ENCODE results near the gene MPZL3.
A peak's percentile ranks its signal among the peaks of the same experiment; 100 is the strongest.

Gene MPZL3

DNA sequence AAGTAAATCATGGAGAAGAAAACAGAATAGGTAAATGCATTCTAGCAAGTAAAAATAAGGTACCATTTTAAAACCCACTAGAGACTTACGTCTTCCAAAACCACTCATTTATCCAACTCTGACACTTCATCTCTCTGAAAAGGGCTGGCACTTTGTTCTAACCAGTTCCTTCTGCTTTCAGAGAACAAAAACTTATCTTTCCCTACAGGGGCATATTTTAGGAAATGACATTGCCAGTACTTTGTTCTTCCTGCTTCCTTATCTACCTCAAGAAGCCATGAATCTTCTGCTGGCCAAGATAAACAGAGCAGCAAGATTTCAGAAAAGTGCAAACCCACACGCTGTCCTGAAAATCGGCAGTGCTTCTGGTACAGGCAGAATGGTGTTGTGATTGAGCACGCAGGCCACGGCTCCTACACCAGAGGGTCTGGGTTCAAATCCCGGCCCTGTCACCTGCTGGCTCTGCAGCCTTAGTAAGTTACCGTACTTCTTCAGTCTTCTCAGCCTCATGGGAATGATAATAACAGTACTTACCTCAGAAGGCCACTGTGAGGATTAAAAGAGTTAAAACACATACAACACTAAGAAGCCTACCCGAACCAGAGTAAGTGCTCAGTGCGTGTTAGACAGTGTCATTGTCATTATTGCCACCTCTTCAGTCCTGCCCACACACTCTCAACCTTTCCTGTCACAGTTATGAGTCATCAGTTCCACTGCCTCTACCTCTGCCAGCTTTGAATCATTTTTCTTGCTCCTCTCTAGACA, 11.0 kb downstream of the MPZL3 start:
- peak overlapping the region; percentile 91 for H3K27ac ChIP-seq
- no peak for TF ChIP-seq ZFX (IDR thresholded peaks at IDR 0.05)
- TF ChIP-seq, protein P1, sequence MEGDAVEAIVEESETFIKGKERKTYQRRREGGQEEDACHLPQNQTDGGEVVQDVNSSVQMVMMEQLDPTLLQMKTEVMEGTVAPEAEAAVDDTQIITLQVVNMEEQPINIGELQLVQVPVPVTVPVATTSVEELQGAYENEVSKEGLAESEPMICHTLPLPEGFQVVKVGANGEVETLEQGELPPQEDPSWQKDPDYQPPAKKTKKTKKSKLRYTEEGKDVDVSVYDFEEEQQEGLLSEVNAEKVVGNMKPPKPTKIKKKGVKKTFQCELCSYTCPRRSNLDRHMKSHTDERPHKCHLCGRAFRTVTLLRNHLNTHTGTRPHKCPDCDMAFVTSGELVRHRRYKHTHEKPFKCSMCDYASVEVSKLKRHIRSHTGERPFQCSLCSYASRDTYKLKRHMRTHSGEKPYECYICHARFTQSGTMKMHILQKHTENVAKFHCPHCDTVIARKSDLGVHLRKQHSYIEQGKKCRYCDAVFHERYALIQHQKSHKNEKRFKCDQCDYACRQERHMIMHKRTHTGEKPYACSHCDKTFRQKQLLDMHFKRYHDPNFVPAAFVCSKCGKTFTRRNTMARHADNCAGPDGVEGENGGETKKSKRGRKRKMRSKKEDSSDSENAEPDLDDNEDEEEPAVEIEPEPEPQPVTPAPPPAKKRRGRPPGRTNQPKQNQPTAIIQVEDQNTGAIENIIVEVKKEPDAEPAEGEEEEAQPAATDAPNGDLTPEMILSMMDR (conservative IDR thresholded peaks at IDR 0.05), result no peak

DNA sequence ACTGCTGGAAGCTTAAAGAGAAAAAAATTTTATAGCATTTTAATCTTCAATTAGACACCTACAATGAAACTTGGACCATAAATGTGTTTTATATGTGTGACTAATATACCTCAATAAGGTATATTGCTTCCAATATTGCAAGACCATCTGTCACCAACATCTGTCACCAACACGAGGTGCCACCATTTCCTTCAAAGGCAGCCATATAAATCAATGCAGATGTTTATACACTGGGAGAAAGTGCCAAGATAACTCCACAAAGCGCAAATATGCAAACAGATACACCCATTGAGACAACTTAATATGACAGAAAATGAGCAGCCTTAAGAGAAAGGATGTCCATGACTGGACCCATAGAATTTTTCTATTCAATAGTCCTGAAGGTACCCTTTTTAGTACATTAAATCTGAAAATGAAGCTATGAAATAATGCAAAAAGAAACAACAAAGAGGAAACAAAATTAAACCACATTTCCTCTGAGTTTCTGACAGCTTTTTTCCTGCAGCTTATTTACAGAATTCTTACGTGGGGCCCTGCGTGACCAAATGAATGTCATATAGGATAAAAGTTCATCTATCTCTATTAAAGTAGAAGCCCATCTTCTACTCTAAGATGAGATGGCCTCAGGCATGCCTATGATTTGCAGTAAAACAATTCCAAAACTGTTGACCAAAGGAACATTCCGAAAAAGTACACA, 12.5 kb downstream of the MPZL3 start:
- no peak overlapping the region for H3K27ac ChIP-seq
- TF ChIP-seq, protein P1 (conservative IDR thresholded peaks at IDR 0.05), result no peak
- TF ChIP-seq ZFX (IDR thresholded peaks at IDR 0.05), result no peak

DNA sequence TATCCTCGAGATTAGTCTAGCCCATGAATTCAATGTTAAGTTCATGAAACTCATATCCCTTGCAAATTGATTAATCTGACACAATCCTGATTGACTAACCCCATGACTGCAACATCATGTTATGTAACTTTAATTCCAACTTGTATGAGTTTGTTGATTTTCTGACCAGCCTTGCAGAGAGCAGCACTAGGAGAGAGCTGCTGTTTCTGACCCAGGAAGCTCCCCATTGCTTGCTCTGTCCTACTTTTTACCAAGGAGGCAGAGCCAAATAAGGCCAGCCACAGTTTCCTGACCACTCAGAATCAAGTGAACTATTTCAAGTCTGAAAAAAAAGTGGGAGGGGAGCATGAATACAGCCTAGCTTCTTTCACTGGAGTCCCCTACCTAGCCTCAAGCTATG, 13.2 kb downstream of the MPZL3 start:
- TF ChIP-seq, protein P1 (conservative IDR thresholded peaks at IDR 0.05), result no peak
- no peak for TF ChIP-seq ZFX (IDR thresholded peaks at IDR 0.05)
- no peak overlapping the region; the same call in 1 of the 2 replicates for H3K27ac ChIP-seq

DNA sequence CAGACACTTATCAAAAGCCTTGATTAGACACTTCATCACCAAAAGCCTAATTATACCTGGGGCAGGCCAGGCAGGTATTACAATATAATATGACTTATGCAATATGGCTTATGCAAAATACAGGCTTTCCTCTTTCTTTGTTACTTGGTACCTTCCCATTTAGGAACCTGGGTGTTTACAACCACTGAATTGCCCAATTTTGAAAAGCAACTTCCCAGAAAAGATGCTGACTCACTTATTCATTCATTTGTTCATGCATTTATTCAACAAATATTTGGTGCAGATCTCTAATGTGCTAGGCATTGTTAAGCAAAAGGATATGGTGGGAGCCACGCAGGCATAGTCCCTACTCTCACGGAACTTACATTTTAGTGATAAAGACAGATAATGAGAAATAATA, 13.7 kb downstream of the MPZL3 start:
- no peak overlapping the region for H3K27ac ChIP-seq
- TF ChIP-seq, protein P1 (conservative IDR thresholded peaks at IDR 0.05), result no peak
- TF ChIP-seq ZFX (IDR thresholded peaks at IDR 0.05), result no peak

DNA sequence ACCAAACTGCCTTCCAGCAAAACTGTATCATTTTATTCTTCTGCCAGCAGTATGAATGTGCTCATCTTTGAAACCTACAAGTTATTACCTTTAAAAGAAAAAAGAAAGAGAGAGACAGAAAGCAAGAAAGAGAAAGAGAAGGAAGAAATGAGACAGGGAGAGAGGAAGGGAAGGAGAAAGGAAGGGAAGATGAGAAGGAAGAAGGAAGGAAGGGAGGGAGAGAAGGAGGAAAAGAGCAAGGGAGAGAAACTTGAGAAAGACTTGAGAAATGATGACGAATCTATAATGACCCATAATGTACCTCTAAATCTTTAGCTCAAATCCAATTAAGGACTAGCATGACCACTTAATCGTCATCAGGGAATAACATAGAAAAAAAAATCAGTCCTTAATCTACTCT, 16.0 kb downstream of the MPZL3 start:
- TF ChIP-seq, protein P1 (conservative IDR thresholded peaks at IDR 0.05), result no peak
- no peak for TF ChIP-seq ZFX (IDR thresholded peaks at IDR 0.05)
- no peak overlapping the region for H3K27ac ChIP-seq

DNA sequence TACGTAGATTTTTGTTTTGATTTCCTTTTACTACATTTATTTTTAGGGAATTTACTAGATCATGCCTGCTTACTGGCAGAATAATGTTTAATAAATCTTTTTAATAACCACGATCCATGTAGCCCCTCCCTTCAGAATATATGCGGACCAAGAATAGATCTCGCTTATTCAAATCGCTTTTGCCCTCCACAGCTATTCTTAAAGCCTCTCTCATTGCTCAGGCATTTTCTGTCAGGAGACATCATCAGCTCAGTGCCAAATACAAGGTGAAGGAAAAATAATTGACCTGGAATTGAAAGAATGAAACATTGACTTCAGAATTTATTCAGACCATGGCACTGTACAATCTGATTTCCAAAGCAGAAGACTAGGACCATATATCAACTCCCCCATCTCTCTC, 17.3 kb downstream of the MPZL3 start:
- no peak for TF ChIP-seq ZFX (IDR thresholded peaks at IDR 0.05)
- TF ChIP-seq, protein P1 (conservative IDR thresholded peaks at IDR 0.05), result no peak
- H3K27ac ChIP-seq, result no peak overlapping the region

DNA sequence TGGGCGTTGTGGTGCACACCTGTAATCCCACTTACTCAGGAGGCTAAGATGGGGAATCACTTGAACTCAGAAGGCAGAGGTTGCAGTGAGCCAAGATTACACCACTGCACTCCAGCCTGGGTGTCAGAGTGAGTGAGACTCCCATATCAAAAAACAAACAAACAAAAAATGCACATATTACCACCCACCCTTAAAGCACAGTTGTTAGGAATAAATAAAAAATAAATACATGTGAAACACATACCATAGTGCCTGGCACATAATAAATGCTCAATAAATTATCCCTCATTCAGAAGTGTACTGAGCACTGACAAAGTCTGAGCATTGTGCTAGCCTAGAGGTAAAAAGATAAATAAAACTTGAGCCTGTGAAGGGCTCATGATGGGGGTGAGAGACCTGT, 18.3 kb downstream of the MPZL3 start:
- H3K27ac ChIP-seq, result no peak overlapping the region
- TF ChIP-seq ZFX (IDR thresholded peaks at IDR 0.05), result no peak
- TF ChIP-seq, protein P1 (conservative IDR thresholded peaks at IDR 0.05), result no peak
